Stimulated activated naive CD4-positive, alpha-beta T cell (primary cell): ENCODE results near the gene EHBP1.

Experiments
- DNase-seq, 6 experiments: peaks; one replicate each; lab custom pipeline; 2025; lab: John Stamatoyannopoulos, UW

The EHBP1 gene

DNA sequence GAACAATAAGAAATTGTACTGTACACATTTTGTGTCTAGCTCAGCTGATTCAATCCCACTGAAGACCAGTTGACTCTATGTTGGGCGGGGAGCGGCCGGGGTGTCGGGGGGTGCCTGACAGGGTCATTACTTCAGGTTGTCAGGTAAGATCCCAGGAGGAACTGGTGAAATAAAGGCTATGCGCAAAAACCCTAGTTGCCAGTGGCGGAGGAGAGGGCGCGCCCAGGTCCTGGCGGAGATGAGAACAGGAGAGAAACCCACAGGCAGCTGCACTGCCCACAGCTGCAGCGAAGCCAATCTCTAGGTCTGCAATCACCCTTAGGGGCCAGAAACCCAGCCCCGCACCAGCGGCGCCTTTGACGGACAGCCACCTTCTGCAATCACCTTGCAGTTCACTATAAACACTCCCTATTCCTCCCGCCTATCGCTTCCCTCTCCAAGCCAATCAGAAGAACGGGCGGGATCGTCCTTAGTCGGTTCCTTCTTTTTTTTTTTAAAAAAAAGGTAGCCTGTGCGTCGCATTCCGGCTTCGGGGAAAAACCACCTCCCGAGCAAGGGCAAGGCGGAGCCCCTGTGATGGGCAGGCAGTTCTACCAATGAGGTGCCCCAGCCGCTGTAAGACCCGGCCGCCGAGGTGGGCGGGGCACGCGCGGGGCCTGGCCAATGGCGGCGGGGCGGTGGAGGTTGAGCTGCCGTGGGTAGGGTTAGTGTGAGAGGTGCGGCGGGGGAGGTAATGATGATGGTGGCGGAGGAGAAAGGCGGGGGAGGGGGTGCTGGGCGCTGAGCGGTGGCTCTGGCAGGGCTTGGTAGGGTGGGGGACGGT, at the start of gene EHBP1:
EHBP1 (plus strand) TSS at position 707 of the 823 bp plus-strand sequence. CDS start 1,479 bp downstream, outside the sequence.
- DNase-seq = peak; percentile 95 to 97 (median 97)

DNA sequence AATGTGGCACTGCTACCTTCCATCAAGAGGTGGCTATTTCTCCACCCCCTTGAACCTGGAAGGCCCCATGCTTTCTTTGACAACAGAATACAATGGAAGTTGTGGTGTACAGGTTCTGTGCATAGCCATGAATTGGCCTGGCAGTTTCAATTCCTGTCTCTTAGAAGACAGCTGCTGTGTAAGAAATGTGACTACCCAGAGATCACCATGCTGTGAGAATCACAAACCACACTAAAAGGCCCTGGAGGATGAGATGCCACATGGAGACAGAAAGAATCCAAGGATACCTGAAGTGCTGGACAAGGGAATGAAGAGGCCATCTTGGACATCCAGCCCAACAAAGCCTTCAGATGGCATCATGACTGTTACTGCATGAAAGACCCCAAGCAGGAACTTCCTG, 47.7 kb upstream of the EHBP1 start:
- DNase-seq = no peak

DNA sequence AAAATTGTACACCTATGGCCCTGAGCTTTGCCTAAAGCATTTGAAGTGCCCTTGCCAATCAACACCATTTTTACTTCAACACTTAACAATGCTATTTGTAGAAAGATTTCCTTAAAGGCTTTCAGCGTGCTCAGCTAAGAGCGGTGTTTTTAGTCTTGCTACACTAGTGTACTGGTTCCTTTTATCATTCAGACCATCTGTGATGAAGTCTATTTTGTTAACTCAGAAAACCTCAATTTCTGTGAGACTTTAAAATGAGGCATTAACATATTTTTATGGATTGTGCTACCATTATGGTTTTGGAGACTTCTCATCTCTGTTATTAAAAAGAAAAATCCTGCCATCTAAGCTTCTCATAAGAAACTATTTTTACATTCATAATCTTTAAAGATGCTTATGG, 46.6 kb upstream of the EHBP1 start:
- no peak for DNase-seq

DNA sequence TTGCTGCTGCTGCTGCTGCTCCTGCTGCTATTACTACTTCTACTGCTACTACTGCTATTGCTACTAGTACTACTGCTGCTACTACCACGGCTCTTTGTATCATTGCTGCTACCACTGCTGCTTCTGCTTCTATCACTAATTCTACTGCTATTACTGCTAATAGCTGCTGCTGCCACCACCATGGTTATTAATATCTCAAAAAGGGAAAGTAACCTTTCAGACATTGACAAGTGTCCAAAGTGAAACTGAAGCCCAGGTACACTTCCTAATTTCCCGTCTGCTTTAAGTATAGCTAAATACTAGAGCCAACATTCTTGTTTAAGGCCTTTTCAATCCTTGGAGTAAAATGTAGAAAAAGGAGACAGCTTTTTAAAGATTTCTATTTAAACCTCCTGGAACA, 45.4 kb upstream of the EHBP1 start:
- no peak for DNase-seq

DNA sequence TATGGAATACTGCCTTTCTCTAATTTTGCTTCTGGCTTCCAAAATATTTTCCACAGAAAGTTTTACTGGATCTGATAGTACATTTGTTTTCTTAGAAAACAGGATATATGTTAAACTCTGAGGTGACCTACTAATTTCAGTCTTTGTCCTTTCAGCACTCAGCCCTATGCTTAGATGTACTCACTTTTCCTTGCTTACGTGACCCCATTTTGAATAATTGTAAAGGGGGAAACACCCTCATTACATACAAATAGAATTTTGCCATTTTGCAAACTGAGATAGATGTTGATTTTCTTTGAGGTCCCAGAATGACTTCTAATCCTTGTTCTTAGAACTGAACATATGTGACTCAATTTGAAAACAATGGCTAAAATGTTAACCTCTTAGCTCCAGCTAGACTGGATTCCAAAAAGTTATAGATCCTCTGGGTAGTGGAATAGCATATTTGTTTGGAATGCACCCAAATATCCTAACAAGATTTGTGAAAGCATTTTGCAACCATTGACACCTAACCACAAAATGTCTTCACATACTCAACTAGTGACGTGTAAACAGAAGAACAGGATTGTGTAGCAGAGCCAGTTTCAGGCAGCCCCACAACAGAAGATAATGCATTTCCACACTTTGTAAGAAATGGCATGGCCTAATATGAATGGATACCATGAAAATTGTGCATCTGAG, 44.8 kb upstream of the EHBP1 start:
- DNase-seq = no peak

DNA sequence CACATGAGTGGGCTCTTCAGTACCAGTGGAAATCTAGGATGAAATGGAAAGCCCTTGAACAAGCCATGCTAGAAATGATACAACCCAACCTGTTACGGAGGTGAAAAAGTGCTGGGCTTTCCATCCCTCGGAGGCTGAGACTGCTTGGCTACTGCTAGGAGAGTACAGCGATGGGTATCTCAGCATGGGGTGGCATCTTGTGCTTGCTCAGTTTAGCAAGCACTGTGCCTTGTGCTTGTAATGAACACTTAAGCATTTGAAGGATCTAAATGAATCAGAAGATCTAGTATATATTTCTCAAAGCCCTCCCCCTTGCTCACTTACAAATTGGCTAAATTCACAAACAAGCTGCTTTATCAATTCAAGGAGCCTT, 44.3 kb upstream of the EHBP1 start:
- no peak for DNase-seq

DNA sequence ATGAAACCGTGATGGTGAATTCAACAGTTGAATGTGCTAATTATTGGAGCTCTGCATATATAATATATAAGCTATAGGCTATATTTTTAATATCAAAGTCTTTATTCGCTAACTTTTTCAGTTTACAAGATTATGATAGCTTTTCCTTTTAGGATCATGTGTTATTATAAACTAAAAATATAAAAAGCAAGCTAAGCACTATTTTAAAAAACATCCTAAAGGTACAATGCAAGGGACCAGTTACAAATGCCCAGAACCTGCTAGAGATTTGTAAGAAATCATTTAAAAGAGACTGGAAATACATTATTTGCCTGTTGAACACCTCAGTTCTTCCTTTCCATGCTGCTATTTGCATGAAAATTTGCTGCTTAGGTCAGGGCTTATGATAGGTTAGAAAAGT, 43.4 kb upstream of the EHBP1 start:
- DNase-seq = no peak

DNA sequence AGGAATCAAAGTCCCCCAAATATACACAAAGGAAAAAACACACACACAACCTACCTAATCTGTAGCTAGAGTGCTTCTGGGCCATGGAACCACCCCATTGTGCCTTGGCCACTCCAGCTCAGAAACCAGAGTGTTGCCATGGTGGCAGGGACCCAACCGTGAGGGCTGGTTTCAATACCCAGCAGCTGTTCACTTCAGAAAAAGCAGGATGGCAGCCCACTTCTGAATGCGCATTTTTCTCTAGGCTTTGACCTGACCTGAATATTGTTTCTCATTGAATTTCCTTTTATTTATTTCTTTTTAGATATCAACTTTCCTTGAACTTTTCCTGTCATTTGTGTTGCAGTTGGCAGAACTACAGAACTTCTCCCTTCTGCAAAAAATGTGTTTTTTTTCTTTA, 43.0 kb upstream of the EHBP1 start:
- DNase-seq = no peak

DNA sequence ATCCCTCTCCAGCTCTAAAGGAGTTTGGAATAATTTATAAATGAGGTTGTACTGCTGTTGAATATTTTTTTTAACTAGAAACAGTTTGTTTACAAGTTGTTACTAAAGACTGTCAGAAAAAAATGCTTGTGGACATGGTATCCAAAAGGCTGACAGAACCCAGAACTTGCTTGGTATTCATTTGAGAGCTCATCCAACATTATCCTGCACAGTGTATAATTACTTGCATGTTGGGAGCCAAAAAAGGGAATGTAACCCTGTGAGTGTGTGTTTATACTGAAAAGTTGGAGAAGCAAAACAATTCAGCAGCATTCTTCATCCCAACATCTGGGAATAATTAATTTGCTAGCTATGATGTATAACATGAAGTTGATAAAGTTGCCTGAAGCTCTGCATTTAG, 42.1 kb upstream of the EHBP1 start:
- no peak for DNase-seq

DNA sequence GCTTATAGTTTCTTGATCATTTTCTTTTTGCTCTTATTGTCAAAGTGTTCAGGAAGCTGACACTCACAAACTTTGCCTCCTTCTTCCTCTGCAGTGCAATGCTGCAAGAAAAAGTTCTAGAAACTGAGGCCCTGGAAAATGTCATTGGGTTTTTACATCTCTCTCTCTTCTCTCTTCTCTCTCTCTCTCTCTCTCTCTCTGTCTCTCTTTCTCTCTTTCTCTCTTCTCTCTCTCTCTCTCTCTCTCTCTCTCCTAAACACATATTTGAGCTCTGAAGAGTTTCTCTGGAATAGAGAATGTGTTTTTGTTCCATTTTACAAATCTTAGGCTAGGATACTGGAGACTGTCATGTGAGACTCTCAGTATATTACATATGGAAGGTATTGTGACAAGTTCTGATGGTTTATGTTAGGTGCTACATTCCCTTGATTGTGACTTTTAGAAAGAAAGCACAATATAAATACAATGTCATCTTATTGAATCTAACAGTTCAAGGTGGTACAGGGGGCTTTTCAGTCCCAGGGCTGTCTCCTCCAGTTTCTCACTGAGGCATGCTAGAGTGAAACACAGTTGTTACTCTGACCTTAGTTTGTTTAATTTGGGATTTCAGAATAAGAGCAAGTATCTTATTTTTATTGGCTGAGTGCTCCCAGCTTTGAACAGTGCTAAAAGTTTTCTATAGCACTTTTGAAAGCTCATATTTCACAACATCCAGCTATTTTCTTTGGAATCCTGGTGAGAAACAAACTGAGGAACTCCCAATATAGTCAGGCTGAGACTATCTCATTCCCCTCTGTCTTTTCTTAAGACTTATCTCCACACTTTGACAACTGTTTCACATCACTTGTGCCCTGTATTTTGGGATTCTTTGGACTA, 41.4 kb upstream of the EHBP1 start:
- DNase-seq = no peak

DNA sequence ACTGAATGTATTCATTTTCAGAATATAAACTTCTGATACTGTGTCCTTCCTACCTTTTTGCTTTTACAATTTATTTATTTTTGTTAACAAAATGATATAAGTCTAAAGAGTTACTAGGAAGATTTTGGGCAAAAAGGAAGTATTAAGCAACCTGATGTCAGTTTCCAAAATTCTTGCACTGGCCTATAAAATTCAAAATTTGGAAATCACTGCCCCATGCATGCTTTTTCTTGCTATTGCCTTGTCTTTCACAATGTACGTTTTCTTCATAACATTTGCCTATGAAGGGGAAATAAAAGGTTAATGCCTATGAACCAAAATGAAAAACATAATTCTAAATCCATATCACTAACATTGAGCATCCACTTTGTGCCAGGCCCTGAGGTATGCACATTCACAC, 40.1 kb upstream of the EHBP1 start:
- DNase-seq = no peak

DNA sequence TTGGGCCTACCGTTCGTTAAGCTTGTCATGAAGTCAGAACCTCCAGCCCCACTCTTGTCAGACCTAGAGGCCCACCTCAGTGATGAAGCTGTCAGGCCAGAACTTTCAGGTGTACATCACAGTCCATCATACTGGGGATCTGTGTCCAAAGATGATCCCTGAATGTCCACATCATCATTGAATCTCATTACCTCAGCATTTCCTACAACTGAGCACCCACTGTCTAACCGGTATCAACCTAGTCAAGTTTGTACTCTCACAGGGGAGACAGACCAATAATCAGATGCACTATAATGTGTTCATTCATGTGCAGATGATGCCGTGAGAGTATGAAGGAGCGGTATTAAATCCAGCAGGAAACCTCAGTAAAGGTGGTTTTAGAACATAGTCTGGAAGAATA, 36.3 kb upstream of the EHBP1 start:
- no peak for DNase-seq

DNA sequence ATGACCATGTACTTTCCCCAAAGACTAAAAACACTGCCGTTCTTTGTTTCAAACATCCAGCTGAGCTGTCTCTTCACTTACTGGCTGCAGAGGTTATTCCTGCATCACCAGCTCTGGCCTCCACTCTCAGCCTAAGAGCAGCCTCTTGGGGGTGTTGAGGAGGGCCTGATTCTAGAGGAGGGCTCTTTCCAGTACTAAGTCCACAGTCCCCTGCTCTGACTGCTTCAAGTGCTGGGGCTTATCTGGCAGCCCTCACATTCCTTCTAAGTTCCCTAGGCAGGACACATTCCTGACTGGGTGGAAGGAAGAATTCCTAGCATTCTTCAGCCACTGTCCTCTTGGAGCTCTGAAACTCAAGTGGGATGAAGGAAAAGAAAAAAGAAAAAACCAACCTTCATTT, 32.9 kb upstream of the EHBP1 start:
- no peak for DNase-seq

DNA sequence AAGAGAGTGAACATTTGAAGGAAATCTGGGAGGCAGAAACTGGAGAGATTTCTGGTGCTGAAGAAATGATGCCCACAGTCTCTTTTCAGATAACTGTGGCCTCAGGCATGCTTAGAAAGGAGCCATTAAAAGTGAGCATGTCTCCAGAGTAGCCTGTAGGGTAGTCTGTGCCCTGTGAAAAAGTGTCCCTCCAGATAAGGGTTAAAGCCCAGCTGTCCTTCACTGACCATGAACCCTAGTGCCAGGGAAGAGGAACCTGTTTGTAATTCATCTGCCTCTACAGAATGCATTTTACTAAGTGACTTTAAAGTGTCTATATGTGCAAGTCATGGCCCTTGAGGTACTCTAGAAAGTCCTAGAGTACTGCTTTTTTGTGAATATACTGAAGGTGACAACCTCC, 30.5 kb upstream of the EHBP1 start:
- no peak for DNase-seq

DNA sequence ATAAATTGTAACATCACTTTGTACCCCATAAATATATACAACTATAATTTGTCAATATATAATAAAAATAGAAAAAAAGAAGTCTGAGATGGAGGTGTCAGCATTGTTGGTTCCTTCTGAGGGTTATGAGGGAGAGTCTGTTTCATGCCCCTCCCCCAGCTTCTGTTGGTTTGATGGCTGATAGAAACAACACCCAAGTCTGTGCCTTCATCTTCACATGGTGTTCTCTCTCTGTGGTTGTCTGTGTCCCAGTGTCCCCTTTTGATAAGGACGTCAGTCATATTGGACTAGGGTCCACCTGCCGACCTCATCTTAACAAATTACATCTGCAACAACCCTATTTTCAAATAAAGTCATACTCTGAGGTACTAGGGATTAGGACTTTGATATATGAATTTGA, 20.3 kb upstream of the EHBP1 start:
- DNase-seq = no peak

DNA sequence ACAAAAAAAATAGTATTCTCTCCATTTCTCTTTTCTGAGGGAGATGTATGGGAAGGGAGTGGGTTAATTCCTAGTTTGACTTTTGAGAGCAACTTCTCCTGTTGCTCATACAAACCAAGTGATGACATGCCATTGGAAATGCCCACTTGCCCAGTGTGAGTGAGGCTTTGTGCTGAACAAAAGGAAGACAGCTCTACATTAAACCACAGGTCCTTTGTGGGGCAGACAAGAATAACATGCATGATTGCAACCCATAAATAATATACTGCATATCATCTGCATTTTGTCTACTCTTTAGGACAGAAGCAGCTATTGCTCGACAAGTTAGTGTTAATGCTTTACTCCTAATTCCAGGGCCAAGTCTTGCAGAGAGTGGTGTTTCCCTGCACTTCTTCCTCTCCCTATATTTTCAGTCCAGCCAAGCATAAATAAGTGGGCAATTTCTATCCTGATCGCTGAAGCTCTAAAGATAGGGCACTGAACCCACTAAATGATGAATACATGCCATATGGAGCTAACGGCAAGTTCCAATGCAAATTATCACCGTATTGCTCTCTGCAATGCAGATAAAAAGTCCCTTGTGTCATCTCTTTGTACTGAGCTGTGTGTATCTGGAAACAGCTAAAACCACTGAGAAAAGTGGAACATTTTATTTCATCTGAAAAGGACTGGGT, 19.4 kb upstream of the EHBP1 start:
- no peak for DNase-seq

DNA sequence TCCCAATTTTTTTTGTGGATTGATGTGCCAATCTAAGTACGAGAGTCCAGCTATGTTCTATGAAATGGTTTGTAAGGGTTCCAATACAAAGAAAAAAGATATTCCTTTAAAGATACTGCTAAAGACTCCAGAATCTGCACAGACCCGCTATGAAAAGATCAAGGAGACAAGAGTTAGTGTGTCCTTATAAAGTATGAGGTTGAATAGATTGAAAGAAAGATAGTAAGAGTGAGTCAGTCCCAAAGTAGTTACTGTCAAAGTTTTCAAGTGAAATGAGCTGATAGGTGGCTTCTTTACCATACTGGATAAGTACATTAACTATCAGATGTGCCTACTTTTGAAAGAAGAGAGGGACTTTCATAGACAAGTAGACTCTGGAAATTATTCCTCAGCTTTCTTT, 17.9 kb upstream of the EHBP1 start:
- DNase-seq = no peak

DNA sequence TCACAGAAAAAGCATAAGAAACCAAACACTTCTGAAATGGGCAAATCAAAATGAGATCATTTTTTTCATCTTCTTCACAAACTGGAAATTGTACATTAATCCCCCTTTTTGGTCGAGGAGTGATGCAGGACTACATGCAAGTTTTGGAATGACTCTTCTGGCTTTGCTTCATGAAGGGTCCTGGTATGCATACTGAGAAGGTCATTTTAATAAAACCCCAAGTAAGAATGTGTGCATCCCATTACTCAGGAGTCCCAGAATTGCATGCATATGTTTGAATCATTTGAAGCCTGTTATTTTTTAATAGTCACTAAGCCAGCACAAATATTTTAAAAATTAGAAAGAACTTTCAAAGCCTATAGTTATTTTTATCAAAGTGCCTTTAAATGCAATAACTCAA, 16.7 kb upstream of the EHBP1 start:
- no peak for DNase-seq

DNA sequence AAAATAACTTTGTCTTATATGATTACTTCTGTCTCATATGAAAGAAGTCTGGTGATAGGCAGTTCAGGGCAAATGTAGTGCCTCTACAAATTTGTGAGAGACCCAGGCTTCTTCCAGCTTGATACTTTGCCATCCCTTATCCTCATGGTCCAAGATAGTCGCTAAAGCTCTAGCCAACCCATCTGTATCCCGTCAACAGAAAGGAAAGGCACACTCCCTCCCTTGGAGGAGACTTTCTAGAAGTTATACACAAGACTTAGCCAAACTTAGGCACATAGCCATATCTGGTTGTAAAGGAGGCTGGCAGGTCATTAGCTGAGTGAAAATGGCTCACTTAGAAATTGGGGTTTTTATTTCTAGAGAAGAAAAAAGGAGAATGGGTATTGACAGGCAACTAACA, 14.3 kb upstream of the EHBP1 start:
- DNase-seq = no peak

DNA sequence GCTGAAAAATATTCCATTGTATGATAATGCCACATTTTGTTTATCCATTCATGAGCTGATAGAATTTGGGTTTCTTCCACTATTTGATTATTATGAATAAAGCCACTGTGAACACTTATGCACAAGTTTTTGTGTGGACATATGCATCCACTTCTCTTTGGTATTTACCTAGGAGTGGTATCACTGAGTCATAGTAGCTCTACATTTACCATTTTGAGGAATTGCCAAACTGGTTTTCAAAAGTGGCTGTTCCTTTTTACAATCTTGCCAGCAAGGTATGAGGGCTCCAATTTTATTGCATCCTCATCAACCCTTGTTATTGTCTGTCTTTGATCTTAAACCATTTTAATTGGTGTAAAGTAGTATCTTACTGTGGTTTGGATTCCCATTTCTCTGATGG, 13.3 kb upstream of the EHBP1 start:
- DNase-seq = no peak

DNA sequence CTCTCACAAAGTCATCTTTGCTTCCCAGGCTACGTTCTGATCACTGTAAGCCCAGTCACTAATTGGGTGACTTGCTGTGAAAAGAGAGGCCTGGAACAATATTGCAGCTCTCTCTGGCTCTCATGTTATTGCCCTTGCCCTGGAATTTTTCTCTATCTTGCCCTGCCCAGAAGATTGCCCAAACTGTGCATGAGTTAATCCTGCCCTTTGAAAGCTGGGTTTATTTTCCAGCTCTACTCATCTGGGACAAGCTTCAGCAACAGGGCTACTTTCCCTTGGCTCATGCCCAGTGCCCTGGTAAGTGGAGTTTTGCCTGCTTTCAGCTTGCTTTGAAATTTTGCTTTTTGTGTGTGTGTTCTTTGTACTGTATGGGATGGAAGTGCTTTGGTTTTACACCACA, 6.9 kb upstream of the EHBP1 start:
- no peak for DNase-seq

DNA sequence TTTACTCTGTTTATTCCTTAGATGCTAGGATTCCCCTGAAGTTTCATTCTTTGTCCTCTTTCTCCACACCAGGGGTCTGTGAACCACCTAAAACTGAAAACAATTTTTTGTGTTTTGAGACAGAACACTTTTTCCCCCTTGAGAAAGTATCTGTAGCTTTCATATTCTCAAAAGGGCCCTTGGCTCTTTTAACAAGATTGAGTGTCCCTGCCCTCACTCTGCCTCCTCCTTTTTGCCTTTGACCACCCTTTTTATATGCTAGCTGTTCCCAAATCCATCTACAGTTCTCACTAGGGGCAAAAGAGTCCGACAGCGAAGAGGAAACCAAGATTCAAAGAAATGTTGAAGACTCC, 883 bp upstream of the EHBP1 start:
- no peak for DNase-seq
